A673 (cell line): ENCODE results near the gene TMEM266. TPM values are rescaled to one million over a fixed set of nuclear protein-coding genes. Genes with fewer than 3 reads are reported as not detected.

Experiments used
- BruUV-seq: library from RNA; stranded (reverse); fragments of 400-500 nt; replicated peaks from 2 replicates; lab custom pipeline; 2021; lab: Mats Ljungman, UMichigan
- CTCF ChIA-PET: fragments of 300-600 bp; sonication (Branson Sonifier 250); formaldehyde crosslinking; loops from one replicate; lab custom pipeline; 2022; ENCODE audit warnings: antibody characterized with exemption; lab: Charles Lee
- POLR2A ChIA-PET: fragments of 300-600 bp; sonication (Branson Sonifier 250); formaldehyde crosslinking; loops from one replicate; lab custom pipeline; 2022; ENCODE audit warnings: antibody characterized with exemption; ENCODE audit not compliant: low non-redundant PET; lab: Charles Lee
- DNase-seq: peaks from one replicate; pipeline ENCODE4 v3.0.0-alpha.2; 2015; ENCODE audit warnings: low spot score
- H3K27ac ChIP-seq: fragments of 200-600 bp; sonication (generic); 2 replicates; pipeline ENCODE4 v1.5.1; 2016; ENCODE audit warnings: mixed run types, low read depth, mild to moderate bottlenecking, mixed read lengths, antibody characterized with exemption, low read length; ENCODE audit not compliant: poor library complexity, severe bottlenecking
- H3K27me3 ChIP-seq: fragments of 200-600 bp; sonication (generic); replicated peaks from 2 replicates; pipeline ENCODE4 v1.6.1; 2017; ENCODE audit warnings: mixed run types, low read depth, mild to moderate bottlenecking, mixed read lengths, antibody characterized with exemption, low read length; ENCODE audit not compliant: insufficient read depth, poor library complexity
- H3K36me3 ChIP-seq: fragments of 200-600 bp; sonication (generic); 2 replicates; pipeline ENCODE4 v1.6.1; 2016; ENCODE audit warnings: mixed run types, mild to moderate bottlenecking, mixed read lengths, antibody characterized with exemption, low read length; ENCODE audit not compliant: insufficient read depth, poor library complexity, severe bottlenecking
- H3K4me1 ChIP-seq: fragments of 200-600 bp; sonication (generic); 2 replicates; pipeline ENCODE4 v1.6.1; 2017; ENCODE audit warnings: mixed run types, mild to moderate bottlenecking, mixed read lengths, antibody characterized with exemption, low read length; ENCODE audit not compliant: insufficient read depth, poor library complexity, severe bottlenecking
- H3K4me3 ChIP-seq: fragments of 200-600 bp; sonication (generic); 2 replicates; pipeline ENCODE4 v1.5.1; 2016; ENCODE audit warnings: low read depth, mixed run types, mild to moderate bottlenecking, mixed read lengths, low read length; ENCODE audit not compliant: poor library complexity, severe bottlenecking
- H3K9me3 ChIP-seq: fragments of 200-600 bp; sonication (generic); 2 replicates; pipeline ENCODE4 v1.6.1; 2016; ENCODE audit warnings: mixed run types, low read depth, mild to moderate bottlenecking, mixed read lengths, antibody characterized with exemption, low read length; ENCODE audit not compliant: poor library complexity, severe bottlenecking
- CTCF ChIP-seq: fragments of 300-800, 200-600 bp; sonication (generic); conservative IDR thresholded peaks from 2 replicates; pipeline ENCODE4 v1.5.1; 2017; ENCODE audit warnings: low read depth, mild to moderate bottlenecking, antibody characterized with exemption, low read length, moderate library complexity, mixed read lengths
- EZH2 ChIP-seq: fragments of 200-600 bp; sonication (generic); IDR thresholded peaks from 2 replicates; pipeline ENCODE4 v1.6.1; 2017; ENCODE audit warnings: borderline replicate concordance, low read depth, mild to moderate bottlenecking, mixed read lengths, antibody characterized with exemption, low read length; ENCODE audit not compliant: poor library complexity, severe bottlenecking
- intact Hi-C: fragments of 100-400 bp; cut with micrococcal nuclease; formaldehyde crosslinking; loops from one replicate; pipeline ENCODE4 v1.10.0; 2022; ENCODE audit not compliant: unreplicated experiment
- total RNA-seq: library from RNA; stranded (reverse); gene quantifications from 2 replicates; pipeline ENCODE4 v1.2.3, GENCODE V29; 2021

The TMEM266 gene
- total RNA-seq, 1 experiment from 2014 or later: not detected

- no peaks in the 10 kb centered on the region for H3K36me3 ChIP-seq
- H3K27me3 ChIP-seq: no peaks in the 10 kb centered on the region
- ChIA-PET CTCF (no interaction called here), POLR2A (no interaction called here)
- BruUV-seq: no TSS peak
- TF ChIP-seq CTCF (no peak), EZH2 (no peak)
- no peaks in the 10 kb centered on the region for H3K4me1 ChIP-seq
- H3K9me3 ChIP-seq: no peaks in the 10 kb centered on the region
- intact Hi-C loops: no loop called here
- no peak overlapping the region for H3K27ac ChIP-seq
- H3K4me3 ChIP-seq: no peak overlapping the region
- no peak for DNase-seq
Measured at GRCh38 chr15:76217029-76217881, 157.5 kb downstream of the TMEM266 start.

GRCh38 chr15:76217882-76218217, 158.1 kb downstream of the TMEM266 start:
- Histone ChIP-seq H3K36me3 (no peaks in the 10 kb centered on the region), H3K4me3 (no peak overlapping the region), H3K4me1 (no peaks in the 10 kb centered on the region), H3K27ac (no peak overlapping the region), H3K9me3 (no peaks in the 10 kb centered on the region), H3K27me3 (no peaks in the 10 kb centered on the region)
- ChIA-PET POLR2A (no interaction called here), CTCF (no interaction called here)
- no TSS peak for BruUV-seq
- no peak for TF ChIP-seq EZH2
- TF ChIP-seq CTCF: no peak
- no peak for DNase-seq
- intact Hi-C loops: no loop called here

- Histone ChIP-seq H3K4me3 (no peak overlapping the region), H3K36me3 (no peaks in the 10 kb centered on the region), H3K4me1 (no peaks in the 10 kb centered on the region), H3K27me3 (no peaks in the 10 kb centered on the region), H3K27ac (no peak overlapping the region), H3K9me3 (no peaks in the 10 kb centered on the region)
- intact Hi-C loops: no loop called here
- TF ChIP-seq CTCF: no peak
- no peak for TF ChIP-seq EZH2
- CTCF ChIA-PET: no interaction called here
- BruUV-seq: no TSS peak
- no peak for DNase-seq
- POLR2A ChIA-PET: no interaction called here
Measured at GRCh38 chr15:76221085-76221767, 161.4 kb downstream of the TMEM266 start.
